ENCODE data around the gene JOSD2.
A peak's percentile ranks its signal among the peaks of the same experiment; 100 is the strongest.
"Not testable (repeated sequence)": the region's sequence is repeated elsewhere in the genome, so short reads cannot be mapped to it uniquely, and the experiment has no call there.

The JOSD2 gene

DNA sequence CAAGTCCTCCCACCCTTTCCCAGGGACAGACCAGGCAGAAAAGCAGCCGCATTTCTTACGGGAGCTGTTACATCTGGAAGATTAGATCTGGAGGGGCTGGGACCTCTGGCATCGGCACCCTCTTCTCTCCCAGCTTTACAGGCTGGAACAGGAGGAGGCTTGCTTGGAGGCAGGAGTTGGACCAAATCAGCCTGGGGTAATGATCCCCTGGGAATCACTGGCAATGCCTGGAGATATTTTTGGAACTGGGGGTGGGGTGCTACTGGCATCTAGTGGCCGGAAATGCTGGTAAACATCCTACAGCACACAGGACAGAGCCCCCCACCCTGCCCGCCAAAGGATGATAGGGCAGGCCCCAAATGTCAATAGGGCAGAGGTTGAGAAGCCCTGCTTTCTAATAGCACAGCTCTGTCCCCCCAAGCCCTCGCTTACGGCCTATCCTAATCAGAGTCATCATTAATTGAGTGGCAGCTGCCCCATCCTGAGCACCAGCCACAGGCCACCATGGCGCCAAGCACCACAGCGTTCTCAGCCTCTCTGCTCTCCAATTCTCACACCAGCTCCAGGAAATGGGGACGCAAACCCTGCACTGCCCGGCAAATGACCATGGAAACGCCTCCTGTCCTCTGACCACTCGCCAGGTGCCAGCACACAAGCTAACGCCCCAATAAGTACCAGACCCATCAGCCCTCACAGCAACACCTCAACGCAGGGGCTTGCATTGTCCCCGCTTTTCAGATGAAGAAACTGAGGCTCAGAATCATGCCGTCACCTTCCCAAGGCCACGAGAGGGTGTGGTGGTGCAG is 36.6 kb upstream of the JOSD2 start:
- no peak for DNase-seq (ENCODE audit: low read depth in 2 of 2)

DNA sequence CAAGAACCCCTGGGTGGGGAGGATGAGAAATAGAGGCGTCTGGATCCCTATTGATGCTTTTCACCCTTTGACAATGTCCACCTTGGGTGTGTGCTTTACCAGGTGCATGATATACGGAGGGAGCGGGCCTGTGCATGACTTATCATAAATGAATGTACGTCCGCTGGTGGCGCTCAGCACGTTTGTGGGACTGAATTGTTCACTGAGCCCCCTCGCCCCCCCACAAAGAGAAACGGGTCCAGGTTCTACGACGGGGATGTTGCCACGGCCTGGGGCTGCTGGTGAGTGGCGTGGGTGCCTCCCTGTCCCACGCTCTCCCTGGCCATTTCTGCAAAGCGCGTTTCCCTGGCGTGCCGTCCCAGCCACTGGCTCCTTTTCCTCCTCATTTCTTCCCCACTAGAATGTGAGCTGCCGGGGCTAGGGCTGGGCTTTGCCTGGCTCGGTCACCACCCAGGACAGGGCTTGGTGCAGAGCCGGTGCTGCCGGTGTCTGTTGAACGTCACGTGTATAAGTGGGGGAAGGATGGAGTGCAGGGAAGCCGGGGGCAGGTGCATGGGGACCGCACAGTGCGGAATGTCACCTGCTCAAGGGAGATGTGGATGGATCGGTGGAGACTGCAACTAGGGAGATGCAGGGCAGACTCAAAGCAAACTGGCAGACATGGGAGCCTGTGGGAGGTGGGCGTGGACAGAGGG is 35.7 kb upstream of the JOSD2 start:
- DNase-seq (ENCODE audit: low read depth in 2 of 2) = no peak

DNA sequence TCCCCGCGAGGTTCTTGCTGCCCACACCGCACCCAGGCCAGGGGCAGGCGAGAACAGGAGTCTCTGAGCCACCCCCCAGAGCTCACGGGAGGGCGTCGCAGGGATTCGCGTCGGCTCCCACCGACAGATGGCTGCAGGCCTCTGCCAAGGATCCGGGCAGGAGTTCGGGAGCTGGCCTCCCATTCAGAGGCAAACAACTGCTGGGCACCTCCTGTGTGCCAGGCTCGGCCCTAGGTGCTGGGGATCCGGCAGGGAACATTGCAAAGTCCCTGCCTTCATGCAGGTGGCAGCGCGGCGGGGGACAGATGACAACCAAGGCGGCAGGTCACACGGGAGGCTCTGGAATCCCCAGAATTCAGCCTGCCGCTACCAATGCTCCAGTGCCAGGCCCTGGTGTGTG is 32.0 kb upstream of the JOSD2 start:
- DNase-seq (ENCODE audit: low read depth in 2 of 2) = no peak

DNA sequence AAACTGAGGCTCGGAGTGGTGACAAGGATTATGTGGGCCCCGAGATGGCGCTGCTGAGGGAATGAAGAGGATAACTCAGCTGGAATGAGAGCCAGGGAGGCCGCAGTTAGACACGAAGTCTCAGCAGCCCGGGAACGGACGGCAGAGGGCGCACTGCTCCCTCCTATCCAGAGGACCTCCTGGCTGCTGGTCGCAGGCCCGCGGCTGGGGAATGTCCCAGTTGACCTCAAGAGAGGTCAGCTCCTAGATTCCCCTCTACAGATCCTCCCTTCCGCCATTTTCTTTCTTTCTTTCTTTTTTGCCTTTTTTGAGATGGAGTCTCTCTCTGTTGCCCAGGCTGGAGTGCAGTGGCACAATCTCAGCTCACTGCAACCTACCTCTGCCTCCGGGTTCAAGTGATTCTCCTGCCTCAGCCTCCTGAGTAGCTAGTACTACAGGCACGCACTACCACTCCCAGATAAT is 26.8 kb upstream of the JOSD2 start:
- DNase-seq (ENCODE audit: low read depth in 2 of 2) = peak; percentile 31 to 42

DNA sequence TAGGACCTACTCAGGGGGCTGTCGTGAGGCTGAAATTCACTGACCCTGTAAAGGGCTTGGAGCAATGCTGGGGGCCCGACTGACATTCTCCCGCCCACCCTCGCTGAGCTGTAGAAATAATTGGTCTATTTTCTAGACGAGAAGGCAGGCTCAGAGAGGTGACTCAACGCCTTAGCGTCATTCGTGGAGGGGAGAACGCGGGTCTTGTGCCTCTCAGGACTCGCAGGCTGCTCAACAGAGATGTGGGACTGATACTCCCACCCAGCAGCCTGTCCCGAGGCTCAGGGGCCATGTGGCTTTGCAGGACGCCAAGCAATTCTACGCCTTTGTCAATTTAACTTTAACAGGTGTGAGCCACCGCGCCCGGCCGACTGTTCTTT is 26.3 kb upstream of the JOSD2 start:
- no peak for DNase-seq (ENCODE audit: low read depth in 2 of 2)

DNA sequence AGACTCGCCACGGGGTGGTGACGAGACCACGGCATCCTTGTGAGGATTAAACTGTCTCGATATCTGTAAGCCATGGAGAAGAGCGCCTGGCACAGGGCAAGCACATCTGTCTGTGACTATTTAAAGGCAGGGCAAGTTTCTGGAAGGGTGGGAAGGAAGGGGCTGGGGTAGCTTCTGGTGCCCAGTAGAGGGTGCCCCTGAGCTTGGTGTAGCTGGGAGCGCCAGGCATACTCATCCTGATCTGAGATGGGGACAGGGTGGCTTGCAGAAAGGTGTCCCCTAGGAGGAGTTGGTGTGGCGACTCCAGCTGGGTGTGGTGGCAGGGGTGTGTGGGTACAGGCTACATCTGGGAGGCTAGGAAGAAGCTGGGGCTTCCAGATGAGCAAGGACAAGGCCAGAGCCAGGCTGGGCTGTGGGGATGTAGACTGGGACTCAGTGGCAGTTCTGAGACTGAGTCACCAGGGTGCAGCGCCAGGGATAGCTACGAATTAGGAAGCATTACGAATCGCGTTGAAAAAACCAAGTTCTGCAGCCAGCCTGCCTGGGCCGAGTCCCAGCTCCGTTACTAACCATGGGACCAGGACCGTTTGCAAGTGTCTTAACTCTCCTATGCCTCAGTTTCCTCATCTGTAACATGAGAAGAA is 25.8 kb upstream of the JOSD2 start:
- no peak for DNase-seq (ENCODE audit: low read depth in 2 of 2)

DNA sequence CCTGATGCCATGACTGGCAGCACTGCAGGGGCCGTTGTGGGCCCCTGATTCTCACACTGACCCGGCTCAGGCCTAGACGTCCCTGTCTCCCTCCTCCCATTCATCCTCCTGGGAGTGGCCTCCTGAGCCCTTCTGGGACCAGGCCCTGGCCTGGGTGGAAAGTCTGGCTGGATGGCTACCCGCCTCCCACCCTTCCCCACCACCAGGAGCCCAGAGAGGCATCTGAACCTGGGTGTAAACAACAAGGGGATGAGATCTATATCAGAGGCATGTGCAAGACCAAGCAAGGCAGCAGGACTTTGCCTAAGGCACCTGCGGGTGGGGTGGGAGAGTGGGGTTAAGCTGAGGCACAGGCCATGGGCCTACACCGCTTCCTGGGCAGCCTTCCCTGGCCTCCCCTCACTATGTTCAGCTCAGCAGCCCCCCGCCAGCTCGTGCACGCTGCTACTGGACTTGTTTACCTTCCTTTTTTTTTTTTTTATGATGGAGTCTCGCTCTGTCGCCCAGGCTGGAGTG is 24.7 kb upstream of the JOSD2 start:
- DNase-seq (ENCODE audit: low read depth in 2 of 2) = no peak

DNA sequence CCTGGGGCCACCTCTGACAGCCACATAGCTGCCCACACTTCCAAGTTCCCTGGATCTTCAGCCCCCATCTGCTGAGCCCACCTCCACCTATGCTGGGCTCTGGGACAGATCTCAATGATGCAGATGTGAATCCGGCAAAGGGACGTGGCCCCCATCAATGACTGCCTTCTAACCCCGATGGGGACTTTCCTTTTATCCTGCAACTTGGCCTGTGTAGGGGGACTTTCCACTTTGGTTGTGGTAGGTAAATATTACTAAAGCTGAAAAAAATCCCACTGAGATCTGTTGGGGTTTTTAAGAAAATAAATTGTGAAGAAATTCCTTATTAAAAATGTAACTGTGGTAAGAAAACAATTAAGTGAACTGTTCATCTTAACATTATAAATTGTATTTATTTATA is 23.5 kb upstream of the JOSD2 start:
- no peak for DNase-seq (ENCODE audit: low read depth in 2 of 2)

DNA sequence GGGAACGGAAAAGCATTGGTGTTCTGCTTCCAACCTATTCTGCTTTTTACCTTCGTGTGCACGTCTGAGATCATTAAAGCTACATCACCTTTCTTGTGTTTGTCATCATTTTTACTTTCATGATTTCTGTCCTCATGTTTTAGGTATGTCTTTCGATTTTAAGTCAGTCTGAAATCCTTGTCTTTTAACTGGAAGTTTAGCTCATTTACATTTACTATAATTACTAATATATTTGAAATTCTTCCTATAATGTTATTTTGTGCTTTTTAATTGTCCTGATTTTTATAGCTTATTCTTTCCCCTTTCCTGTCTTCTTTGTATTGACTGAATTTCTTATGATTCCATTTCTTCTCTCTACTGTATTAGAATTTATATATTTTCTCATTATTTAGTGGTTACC is 22.0 kb upstream of the JOSD2 start:
- no peak for DNase-seq (ENCODE audit: low read depth in 2 of 2)

DNA sequence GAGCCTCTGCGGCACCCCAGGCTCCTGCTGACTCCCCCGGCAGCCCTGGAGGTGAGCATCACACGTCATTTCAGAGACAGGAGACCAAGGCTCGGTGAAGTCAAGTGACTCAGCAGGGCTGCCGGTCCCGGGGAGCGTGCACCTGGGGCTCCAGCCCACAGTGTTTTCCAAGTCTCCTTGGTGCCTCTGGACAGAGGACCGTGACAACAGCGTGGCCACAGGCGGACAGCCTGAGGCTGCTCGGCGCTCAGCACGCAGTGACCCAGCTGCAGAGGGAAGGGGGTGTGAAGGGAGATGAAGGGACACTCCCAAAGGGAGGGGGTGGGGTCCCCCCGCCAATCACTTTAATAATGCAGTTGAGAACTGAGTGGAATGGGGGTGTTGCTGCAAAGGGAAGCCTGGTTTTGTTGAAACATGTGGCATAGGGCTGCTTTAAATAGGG is 20.2 kb upstream of the JOSD2 start:
- no peak for DNase-seq (ENCODE audit: low read depth in 2 of 2)

DNA sequence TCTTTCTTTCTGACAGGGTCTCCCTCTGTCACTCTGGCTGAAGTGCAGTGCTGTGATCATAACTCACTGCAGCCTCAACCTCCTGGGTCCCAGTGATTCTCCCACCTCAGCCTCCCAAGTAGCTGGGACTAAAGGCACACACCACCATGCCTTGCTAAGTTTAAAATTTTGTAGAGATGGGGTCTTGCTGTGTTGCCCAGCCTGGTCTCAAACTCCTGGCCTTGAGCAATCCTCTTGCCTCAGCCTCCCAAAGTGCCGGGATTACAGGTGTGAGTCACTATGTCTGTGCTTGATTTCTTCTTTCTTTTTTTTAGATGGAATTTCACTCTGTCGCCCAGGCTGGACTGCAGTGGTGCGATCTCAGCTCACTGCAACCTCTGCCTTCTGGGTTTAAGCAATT is 17.1 kb upstream of the JOSD2 start:
- DNase-seq (ENCODE audit: low read depth in 2 of 2) = not testable (repeated sequence)

DNA sequence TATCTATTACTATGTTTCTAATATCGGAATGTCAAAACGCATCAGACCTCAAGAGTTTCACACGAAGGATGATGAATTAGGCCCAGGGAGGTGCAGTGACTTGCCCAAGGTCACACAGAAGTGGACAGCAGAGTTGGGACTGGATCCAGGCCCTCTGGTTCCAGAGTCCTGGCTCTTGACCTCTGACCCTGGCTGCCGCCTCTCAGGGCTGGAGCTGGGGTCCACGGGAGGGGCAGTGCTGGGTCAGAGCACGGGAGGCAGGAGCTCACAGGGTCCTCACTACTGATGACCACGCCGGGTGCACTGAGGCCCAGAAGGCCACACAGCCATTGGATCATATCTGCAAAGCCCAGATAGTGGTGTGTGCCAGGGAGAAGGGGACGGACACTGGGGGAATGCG is 11.9 kb upstream of the JOSD2 start:
- no peak for DNase-seq (ENCODE audit: low read depth in 2 of 2)

DNA sequence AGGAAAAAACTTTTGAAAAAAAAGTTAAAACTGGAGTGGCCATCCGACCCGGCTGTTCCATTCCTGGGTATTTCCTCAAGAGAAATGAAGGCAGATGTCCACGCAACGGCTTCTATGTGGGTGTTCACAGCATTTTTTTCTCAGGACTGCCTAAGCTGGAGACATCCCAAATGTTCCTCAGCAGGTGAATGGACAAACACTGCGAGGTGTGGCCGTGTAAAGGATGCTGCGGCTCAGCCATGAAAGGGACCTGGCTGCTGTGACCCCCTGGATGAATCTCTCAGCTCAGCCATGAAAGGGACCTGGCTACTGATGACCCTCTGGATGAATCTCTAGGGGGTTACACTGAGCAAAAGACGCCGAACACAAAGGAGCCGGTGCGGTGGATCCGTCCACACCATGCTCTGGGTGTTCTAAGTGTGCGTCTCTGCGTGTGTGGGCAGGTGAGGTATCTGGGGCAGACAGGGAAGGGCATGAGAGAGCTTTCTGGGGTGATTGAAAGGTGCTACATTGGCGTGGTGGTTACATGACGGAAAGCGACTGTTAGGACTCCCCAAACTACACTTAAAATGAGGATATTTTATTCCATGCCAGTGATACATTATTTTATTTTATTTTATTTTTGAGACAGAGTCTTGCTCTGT is 10.0 kb upstream of the JOSD2 start:
- DNase-seq (ENCODE audit: low read depth in 2 of 2) = no peak

DNA sequence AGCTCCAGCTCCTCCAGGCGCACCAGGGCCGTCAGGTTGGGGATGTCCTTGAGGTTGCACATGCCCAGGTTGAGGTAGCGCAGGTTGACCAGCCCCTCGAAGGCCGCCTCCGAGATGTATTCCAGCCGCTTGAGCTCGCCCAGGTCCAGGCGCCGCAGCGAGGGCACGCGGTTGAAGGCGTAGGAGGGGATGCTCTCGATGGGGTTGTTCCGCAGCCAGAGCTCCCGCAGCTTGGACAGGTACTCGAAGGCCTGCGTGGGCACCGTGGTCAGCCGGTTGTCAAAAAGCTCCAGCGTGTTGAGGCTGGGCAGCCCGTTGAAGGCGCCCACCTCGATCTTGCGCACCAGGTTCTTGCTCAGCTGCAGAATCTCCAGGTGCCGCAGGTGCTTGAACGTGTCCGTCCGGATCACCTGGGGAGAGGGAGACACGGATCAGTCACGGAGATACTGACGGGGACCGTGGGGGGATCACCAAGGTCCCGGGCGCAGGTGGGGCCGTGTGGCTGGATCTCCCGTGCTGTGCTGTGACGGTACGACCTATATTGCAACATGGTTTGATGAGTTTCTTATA is 8.1 kb upstream of the JOSD2 start:
- DNase-seq (ENCODE audit: low read depth in 2 of 2) = no peak

DNA sequence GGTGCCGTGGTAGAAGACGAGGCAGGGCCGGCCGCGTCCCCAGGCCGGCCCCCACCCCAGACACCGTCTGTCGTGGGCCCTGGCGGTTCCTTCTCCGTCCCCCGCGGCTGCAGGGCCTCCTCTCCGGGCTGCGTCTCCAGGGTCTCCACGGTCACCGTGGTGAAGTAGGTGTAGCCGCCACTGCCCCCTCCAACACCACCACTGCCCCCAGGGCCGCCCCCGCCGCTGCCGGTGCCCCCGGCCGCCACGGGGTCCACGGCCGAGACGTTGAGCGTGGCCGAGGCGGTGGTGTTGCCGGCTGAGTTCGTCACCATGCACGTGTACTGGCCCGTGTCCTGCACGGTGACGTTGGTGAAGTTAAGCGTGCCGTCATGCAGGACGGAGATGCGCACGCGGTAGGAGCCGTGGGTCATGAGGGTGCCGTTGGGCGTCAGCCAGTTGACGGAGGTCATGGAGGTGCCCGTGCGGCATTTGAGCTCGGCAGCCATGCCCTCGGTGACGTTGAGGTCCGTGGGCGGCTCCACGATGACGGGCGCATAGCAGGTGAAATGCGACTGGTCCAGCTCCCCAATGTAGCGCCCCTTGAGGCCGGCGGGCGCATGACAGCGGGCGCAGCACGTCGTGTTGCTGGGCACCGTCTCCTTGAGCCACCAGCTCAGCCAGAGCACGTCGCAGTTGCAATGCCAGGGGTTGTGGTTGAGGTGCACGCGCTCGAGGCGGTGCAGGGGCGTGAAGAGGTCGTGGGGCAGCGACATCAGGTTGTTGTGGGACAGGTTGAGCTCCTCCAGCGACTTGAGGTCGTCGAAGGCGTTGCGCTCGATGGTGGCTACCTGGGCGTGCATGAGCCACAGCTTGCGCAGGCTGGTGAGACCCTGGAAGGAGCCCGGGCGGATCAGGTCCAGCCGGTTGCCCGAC is 7.4 kb upstream of the JOSD2 start:
- DNase-seq (ENCODE audit: low read depth in 2 of 2) = no peak

DNA sequence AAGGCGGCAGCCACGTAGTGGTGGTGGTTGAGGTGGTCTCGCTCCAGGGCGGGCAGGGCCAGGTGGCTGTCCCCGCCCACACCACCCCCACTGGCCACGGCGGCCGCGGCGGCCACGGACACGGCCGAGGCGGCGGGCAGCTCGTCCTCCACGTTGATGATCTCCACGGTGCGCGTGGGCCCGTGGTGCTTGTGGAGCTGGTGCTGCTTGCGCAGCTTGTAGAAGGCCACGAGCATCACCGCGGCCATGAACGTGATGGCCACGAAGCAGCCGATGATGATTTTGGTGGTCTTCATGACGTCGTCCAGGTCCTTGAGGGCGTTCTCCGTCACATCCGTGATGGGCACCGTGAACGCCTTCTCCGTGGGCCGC is 6.7 kb upstream of the JOSD2 start:
- DNase-seq (ENCODE audit: low read depth in 2 of 2) = no peak

DNA sequence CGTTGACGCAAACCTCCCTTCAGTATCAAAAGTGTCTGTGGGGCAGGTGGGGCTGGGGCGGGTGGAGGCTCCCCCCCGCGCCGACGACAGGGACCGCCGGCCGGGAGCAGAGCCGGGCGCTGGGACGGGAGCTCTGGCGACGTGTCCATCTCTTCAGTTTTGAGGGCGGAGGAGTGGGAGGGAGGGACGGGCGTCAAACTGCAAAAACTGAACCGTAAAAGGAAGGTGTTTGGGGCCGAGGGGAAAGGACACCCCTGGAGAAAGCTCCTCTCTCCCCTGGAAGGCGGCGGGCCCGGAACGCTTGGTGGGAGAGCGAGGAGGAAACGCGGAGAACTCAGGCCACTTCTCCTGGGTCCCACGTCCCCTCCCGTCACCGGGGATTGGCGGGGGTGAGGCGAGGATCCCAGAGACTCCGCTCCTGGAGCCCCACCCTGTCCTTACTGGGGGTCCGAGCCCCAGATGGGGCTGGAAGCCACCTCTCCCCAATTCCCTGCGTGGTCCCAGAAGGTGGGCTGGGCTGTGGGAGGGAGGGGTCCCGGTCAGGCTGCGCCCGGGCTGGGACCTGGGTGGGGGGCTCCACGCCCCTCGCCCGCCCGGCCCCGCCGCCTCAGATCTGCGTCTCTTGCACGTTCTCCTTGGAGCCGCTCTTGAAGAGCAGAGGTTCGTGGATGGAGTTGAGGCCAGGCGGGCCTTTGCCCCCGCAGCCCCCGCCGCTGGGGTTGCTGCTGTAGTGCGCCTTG is 6.1 kb upstream of the JOSD2 start:
- no peak for DNase-seq (ENCODE audit: low read depth in 2 of 2)

DNA sequence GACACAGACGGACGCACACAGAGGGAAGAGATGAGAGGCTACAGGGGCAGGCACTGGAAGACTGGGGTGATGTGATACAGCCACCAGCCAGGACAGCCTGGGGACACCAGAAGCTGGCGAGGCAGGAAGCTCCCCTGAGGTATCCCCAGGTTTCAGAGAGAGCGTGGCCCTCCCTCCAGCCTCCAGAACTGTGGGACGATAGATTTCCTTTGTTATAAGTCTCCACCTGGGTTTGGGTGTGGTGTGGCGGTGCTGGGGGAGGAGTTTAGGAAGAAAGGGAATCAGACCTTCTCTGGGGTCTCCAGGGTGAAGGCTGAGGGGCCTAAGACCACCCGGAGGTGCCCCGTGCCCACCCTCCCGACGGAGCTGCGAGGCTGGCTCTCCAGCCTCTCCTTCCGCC is 5.5 kb upstream of the JOSD2 start:
- DNase-seq (ENCODE audit: low read depth in 2 of 2) = no peak

DNA sequence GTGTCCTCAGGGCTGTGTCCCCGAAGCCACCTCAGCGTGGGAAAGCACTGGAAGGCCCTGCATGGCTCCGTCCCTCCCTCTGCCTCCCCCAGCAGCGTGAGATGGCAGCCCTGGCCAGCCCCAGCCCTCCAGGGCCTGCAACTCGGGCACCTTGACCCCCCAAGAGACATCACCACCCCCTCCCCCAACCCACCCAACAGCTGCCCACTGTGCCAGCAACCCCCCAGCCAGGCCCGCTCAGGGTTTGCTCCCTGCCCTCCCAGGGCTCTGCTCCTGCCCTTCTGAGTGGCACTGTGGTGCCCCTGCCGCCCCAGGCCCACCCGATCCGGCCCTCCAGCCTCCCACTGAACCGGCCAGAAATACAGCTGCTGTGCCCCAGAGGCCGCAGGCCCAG is 4.2 kb upstream of the JOSD2 start:
- no peak for DNase-seq (ENCODE audit: low read depth in 2 of 2)
